Keratinocyte (primary cell): Measurements from ENCODE around the gene HOXD10. TPM values are rescaled to one million over a fixed set of nuclear protein-coding genes. Genes with fewer than 3 reads are reported as not detected.

Experiments
- DNase-seq: peaks from one replicate; pipeline ENCODE4 v3.0.0-alpha.2; 2011; ENCODE audit warnings: low read depth, missing footprints, low spot score
- FAIRE-seq: peaks from 2 replicates; lab custom pipeline; 2011; peaks lifted over from hg19 to GRCh38; lab: Jason Lieb, UNC
- H2AFZ ChIP-seq: 2 replicates; pipeline ENCODE4 v1.6.0; 2012; ENCODE audit warnings: low read length, control low read depth, inconsistent platforms; ENCODE audit not compliant: control insufficient read depth
- H3K27ac ChIP-seq: 2 replicates; pipeline ENCODE4 v1.5.1; 2011; ENCODE audit warnings: low read length; ENCODE audit not compliant: control insufficient read depth, insufficient read depth
- H3K27me3 ChIP-seq: 3 replicates; pipeline ENCODE4 v1.6.0; 2011; ENCODE audit warnings: low read length; ENCODE audit not compliant: control insufficient read depth, insufficient read depth; ENCODE audit errors: extremely low read depth
- H3K36me3 ChIP-seq, 2 experiments: 2 replicates in 1 of 2; 3 replicates in 1 of 2; pipeline ENCODE4 v1.5.1; 2011; ENCODE audit warnings: low read length in 2 of 2, mild to moderate bottlenecking in 1 of 2; ENCODE audit not compliant: control insufficient read depth in 2 of 2, insufficient read depth in 2 of 2; ENCODE audit errors: extremely low read depth in 1 of 2
- H3K4me1 ChIP-seq: 3 replicates; pipeline ENCODE4 v1.5.1; 2011; ENCODE audit warnings: low read length; ENCODE audit not compliant: control insufficient read depth, insufficient read depth; ENCODE audit errors: extremely low read depth
- H3K4me2 ChIP-seq: 3 replicates; pipeline ENCODE4 v1.6.0; 2011; ENCODE audit warnings: low read depth, low read length; ENCODE audit not compliant: control insufficient read depth, insufficient read depth; ENCODE audit errors: extremely low read depth
- H3K4me3 ChIP-seq, 3 experiments: fragments of 200-600 bp in 1 of 3; sonication (generic) in 1 of 3; 2 replicates in 2 of 3; 3 replicates in 1 of 3; pipeline ENCODE4 v1.5.1; 2011 to 2016; ENCODE audit warnings: low read length in 3 of 3, mild to moderate bottlenecking in 3 of 3, control low read depth in 2 of 3, inconsistent platforms in 1 of 3, low read depth in 1 of 3, mixed read lengths in 1 of 3, mixed run types in 1 of 3, moderate library complexity in 1 of 3; ENCODE audit not compliant: control insufficient read depth in 2 of 3, insufficient read depth in 2 of 3; ENCODE audit errors: extremely low read depth in 1 of 3
- H3K79me2 ChIP-seq: 2 replicates; pipeline ENCODE4 v1.6.0; 2012; ENCODE audit warnings: low read length; ENCODE audit not compliant: control insufficient read depth, insufficient read depth
- H3K9ac ChIP-seq: 3 replicates; pipeline ENCODE4 v1.6.0; 2011; ENCODE audit warnings: low read length; ENCODE audit not compliant: control insufficient read depth, insufficient read depth; ENCODE audit errors: extremely low read depth
- H3K9me1 ChIP-seq: 3 replicates; pipeline ENCODE4 v1.6.0; 2011; ENCODE audit warnings: low read length; ENCODE audit not compliant: control insufficient read depth, insufficient read depth; ENCODE audit errors: extremely low read depth
- H3K9me3 ChIP-seq: 2 replicates; pipeline ENCODE4 v1.5.1; 2012; ENCODE audit warnings: low read depth, low read length; ENCODE audit not compliant: control insufficient read depth
- H4K20me1 ChIP-seq: 3 replicates; pipeline ENCODE4 v1.6.0; 2011; ENCODE audit warnings: low read length; ENCODE audit not compliant: control insufficient read depth, insufficient read depth; ENCODE audit errors: extremely low read depth
- EZH2 ChIP-seq: IDR thresholded peaks from one replicate; pipeline ENCODE4 v1.6.1; 2012; ENCODE audit warnings: inconsistent platforms, mild to moderate bottlenecking, low read length, moderate library complexity
- dilution Hi-C: fragments of 300-500 bp; cut with MboI; formaldehyde crosslinking; loops from one replicate; pipeline ENCODE4 v1.7.0; 2020; ENCODE audit warnings: low sequenced_read_pairs; ENCODE audit not compliant: extremely low pct_ligation_motif_present
- polyA plus RNA-seq, 5 experiments: library from polyadenylated mRNA; depleted of rRNA in 3 of 5; stranded (reverse) in 3 of 5; stranded (forward) in 1 of 5; unstranded in 1 of 5; fragments of >200 nt; gene quantifications; 1 replicate in 1 of 5; 2 replicates in 3 of 5; 3 replicates in 1 of 5; pipeline versions ENCODE4 v1.2.1 to v1.2.3, GENCODE V29; 2011 to 2012; ENCODE audit warnings: missing spikeins in 2 of 5, low read depth in 1 of 5, low replicate concordance in 1 of 5
- TF ChIP-seq, protein P1 (sequence below), 3 experiments: IDR thresholded peaks in 1 of 3; conservative IDR thresholded peaks in 1 of 3; optimal IDR thresholded peaks in 1 of 3; 2 replicates in 2 of 3; 3 replicates in 1 of 3; pipeline versions ENCODE3 to v1.5.1; 2011; ENCODE audit warnings: low read length in 3 of 3, mild to moderate bottlenecking in 3 of 3, moderate library complexity in 2 of 3, control low read depth in 1 of 3, inconsistent platforms in 1 of 3; ENCODE audit not compliant: insufficient read depth in 2 of 3; ENCODE audit errors: extremely low read depth in 1 of 3

Gene HOXD10
- polyA plus RNA-seq, 1 donor (not counting 4 experiments of a cell fraction or from before 2014, with no cell fraction given), result not detected

DNA sequence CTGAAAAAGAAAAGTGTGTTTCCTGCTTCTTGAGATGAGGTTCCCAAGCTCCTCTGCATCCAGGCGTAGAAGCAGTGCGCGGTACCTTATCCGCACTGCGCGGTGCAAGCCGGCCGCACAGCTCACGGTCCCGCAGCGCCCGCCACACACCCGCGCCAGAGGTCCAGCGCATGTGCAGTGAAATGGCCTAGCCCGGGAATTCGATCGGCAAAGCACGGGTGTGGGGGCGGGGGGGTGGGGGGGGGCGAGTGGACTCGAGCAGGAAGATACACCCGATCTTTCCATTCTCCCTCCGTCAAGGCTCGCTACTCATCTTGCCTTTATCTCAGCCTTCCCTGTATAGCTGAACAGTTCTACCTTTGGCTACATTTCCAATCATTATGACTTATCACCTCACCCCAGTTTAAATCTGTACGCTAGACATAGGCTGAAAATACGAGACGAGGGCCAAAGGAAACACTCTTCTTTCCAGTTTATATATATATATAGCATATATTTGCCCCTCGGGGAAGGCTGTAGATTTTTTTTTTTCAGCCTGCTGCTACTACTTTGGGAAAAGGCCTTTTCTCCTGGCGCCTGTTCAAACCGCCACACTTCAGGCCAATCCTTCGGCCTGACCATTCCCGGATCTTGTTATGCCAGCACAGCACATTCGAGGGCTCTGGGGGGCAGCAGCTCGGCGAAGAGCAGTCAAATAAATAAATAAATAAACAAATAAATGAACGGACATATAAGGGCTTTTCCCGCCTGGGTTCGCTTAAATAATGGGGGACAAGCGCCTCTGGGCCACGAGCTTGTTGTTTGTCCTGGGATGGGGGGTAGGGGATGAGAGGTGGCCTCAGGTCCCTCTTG lies 23.3 kb downstream of the HOXD10 start:
- TF ChIP-seq, protein P1, sequence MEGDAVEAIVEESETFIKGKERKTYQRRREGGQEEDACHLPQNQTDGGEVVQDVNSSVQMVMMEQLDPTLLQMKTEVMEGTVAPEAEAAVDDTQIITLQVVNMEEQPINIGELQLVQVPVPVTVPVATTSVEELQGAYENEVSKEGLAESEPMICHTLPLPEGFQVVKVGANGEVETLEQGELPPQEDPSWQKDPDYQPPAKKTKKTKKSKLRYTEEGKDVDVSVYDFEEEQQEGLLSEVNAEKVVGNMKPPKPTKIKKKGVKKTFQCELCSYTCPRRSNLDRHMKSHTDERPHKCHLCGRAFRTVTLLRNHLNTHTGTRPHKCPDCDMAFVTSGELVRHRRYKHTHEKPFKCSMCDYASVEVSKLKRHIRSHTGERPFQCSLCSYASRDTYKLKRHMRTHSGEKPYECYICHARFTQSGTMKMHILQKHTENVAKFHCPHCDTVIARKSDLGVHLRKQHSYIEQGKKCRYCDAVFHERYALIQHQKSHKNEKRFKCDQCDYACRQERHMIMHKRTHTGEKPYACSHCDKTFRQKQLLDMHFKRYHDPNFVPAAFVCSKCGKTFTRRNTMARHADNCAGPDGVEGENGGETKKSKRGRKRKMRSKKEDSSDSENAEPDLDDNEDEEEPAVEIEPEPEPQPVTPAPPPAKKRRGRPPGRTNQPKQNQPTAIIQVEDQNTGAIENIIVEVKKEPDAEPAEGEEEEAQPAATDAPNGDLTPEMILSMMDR (optimal IDR thresholded peaks at IDR 0.05 in 1 of 3, IDR thresholded peaks at IDR 0.05 in 1 of 3, conservative IDR thresholded peaks at IDR 0.05 in 1 of 3; ENCODE audit: extremely low read depth in 1 of 3, insufficient read depth in 2 of 3, low read length in 3 of 3), result no peak
- TF ChIP-seq EZH2, result no peak
- H2AFZ ChIP-seq, result no peak overlapping the region
- FAIRE-seq, result no peak

DNA sequence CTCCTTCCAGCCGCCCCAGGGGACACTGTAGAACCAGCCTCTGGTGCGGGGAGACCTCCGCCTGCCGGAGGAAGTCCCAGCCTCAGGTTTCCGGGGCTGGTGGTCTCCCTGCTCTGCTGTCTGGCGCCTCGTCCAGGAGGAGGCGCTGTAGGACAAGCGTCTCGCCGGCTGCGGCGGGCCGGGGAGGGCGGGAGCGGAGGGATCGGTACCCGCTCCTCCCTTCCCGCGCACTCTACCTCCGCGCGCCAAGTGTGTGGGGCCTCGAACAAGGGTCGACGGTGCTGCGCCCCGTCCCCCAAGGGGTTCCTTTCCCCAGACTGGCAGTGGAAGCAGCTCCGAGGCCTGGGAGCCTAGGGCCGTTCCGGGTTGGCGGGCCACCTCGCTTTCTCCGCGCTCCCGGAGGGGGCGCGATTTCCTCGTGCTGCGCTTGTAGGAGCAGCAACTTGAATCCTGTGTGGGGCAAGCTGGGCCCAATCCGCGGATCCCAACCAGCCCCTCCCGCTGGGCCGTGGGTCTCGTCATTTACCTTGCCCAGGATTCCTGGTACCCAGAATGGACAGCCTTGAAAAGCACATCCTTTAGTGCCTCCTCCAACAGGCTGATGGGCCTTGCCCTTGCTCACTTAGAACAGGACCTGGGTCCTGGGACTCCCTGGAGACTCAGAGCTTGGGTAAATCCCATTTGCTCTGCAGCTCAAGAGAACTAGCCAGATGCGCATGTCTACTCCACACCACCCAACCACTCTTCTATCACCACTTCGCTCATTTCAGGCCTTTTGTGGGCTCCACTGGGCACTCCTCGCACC lies 24.1 kb downstream of the HOXD10 start:
- Histone ChIP-seq H3K27ac (no peak overlapping the region), H3K79me2 (no peaks in the 10 kb centered on the region), H4K20me1 (no peaks in the 10 kb centered on the region), H2AFZ (peak overlapping the region; percentile 60), H3K9me3 (peaks cover 8% of the 10 kb centered on the region), H3K4me3 (peak overlapping the region; percentile 44 to 51 (median 49)), H3K27me3 (peaks cover 74% of the 10 kb centered on the region), H3K4me1 (no peaks in the 10 kb centered on the region), H3K9ac (no peak overlapping the region), H3K9me1 (no peaks in the 10 kb centered on the region), H3K4me2 (peak overlapping the region; percentile 48), H3K36me3 (no peaks in the 10 kb centered on the region)
- TF ChIP-seq, protein P1 (optimal IDR thresholded peaks at IDR 0.05 in 1 of 3, IDR thresholded peaks at IDR 0.05 in 1 of 3, conservative IDR thresholded peaks at IDR 0.05 in 1 of 3; ENCODE audit: extremely low read depth in 1 of 3, insufficient read depth in 2 of 3, low read length in 3 of 3), result peak; percentile 47 to 92 (median 87)
- TF ChIP-seq EZH2, result no peak
- dilution Hi-C loops, result no loop called here
- DNase-seq, result no peak
- FAIRE-seq, result no peak

More for the DNA sequence above, 23.3 kb downstream of the HOXD10 start:
- dilution Hi-C loops, result no loop called here
- Histone ChIP-seq H3K9me3 (peaks cover 8% of the 10 kb centered on the region), H3K27me3 (peaks cover 74% of the 10 kb centered on the region), H3K4me1 (no peaks in the 10 kb centered on the region), H3K79me2 (no peaks in the 10 kb centered on the region), H3K4me2 (peak overlapping the region; percentile 48), H4K20me1 (no peaks in the 10 kb centered on the region), H3K9me1 (no peaks in the 10 kb centered on the region), H3K27ac (no peak overlapping the region), H3K4me3 (no peak overlapping the region), H3K36me3 (no peaks in the 10 kb centered on the region), H3K9ac (no peak overlapping the region)
- no peak for DNase-seq
